Measurements from ENCODE around the gene ERLIN1.
"Not testable (repeated sequence)": the region's sequence is repeated elsewhere in the genome, so short reads cannot be mapped to it uniquely, and the experiment has no call there.

The ERLIN1 gene

DNA sequence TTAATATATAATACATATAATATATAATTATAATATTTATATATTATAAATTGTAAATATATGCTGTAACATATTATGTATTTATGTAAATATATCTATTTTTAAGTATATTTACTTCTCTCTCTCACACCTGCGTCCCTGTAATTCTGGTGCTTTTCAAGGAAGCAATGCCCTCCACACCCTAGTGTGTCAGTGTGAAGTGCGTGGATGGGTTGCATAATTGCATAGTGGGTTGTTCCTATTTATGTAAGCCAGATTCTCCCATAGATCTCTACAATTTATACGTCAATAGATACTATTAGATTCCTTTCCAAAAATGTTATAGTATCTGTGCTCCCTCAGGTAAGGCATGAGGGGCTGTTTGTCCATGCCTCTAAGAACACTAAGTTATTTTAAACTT lies 54.3 kb downstream of the ERLIN1 start:
- H2BK15ac ChIP-seq (replicated peaks; ENCODE audit: low read depth), result no peak overlapping the region
- H4K5ac ChIP-seq (ENCODE audit: low read length), result no peak overlapping the region
- no peak overlapping the region for H4K8ac ChIP-seq (ENCODE audit: low read depth, low read length)
- no peak for DNase-seq
- no peak overlapping the region for H3K18ac ChIP-seq (ENCODE audit: low read length)
- H3K27ac ChIP-seq (ENCODE audit: low read depth, low read length), result no peak overlapping the region
- no peak overlapping the region for H2AK5ac ChIP-seq (ENCODE audit: low read length)
- no peak overlapping the region for H2BK120ac ChIP-seq (ENCODE audit: low read depth, low read length)
- H3K4me1 ChIP-seq (ENCODE audit: control insufficient read depth, low read depth, low read length), result no peaks in the 10 kb centered on the region
- no peak overlapping the region for H3K9ac ChIP-seq (ENCODE audit: low read length)
- H3K79me2 ChIP-seq (ENCODE audit: control insufficient read depth, insufficient read depth, low read length), result no peaks in the 10 kb centered on the region
- H3K4me2 ChIP-seq (ENCODE audit: low read length), result no peak overlapping the region
- H3K36me3 ChIP-seq (ENCODE audit: control insufficient read depth, insufficient read depth, low read length), result no peaks in the 10 kb centered on the region
- no peak overlapping the region for H2BK5ac ChIP-seq (ENCODE audit: low read length)
- H3K4ac ChIP-seq (ENCODE audit: low read depth, low read length), result no peak overlapping the region
- H3K4me3 ChIP-seq (ENCODE audit: low read length), result no peak overlapping the region
- no peaks in the 10 kb centered on the region for H3K27me3 ChIP-seq (ENCODE audit: insufficient read depth, low read length, poor library complexity)
- no CpG with 5 or more reads among the region's 3 CpGs for WGBS (ENCODE audit: extremely low coverage, insufficient coverage, low lambda C conversion rate)
- H3K56ac ChIP-seq (ENCODE audit: low read length), result no peak overlapping the region
- no peaks in the 10 kb centered on the region for H3K79me1 ChIP-seq (ENCODE audit: low read length)
- no peak overlapping the region for H3K23ac ChIP-seq (ENCODE audit: low read length)

DNA sequence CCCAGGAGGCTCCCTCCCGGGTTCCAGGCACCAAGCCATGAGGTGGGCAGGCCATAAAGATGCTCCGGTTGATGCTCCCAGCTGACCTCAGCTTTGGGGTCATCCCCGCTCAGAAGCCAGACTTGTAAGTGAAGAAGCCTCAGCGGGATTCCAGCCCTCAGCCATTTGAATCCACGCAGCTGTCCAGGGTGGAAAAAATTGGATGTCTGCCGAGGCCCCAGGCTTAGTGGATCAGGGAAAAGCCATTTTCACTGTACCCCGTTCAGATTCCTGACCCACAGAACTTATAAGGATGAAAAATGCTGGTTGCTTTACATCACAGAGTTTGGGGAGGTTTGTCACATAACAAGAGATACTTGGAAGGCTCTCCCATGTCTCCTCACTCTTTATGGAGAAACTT lies 55.0 kb downstream of the ERLIN1 start:
- no peak overlapping the region for H2BK120ac ChIP-seq (ENCODE audit: low read depth, low read length)
- no peaks in the 10 kb centered on the region for H3K4me1 ChIP-seq (ENCODE audit: control insufficient read depth, low read depth, low read length)
- H3K4ac ChIP-seq (ENCODE audit: low read depth, low read length), result no peak overlapping the region
- H3K18ac ChIP-seq (ENCODE audit: low read length), result no peak overlapping the region
- DNase-seq, result no peak
- no peak overlapping the region for H3K4me2 ChIP-seq (ENCODE audit: low read length)
- no peaks in the 10 kb centered on the region for H3K79me2 ChIP-seq (ENCODE audit: control insufficient read depth, insufficient read depth, low read length)
- H3K23ac ChIP-seq (ENCODE audit: low read length), result no peak overlapping the region
- H3K79me1 ChIP-seq (ENCODE audit: low read length), result no peaks in the 10 kb centered on the region
- no peak overlapping the region for H3K4me3 ChIP-seq (ENCODE audit: low read length)
- H3K9ac ChIP-seq (ENCODE audit: low read length), result no peak overlapping the region
- WGBS (ENCODE audit: extremely low coverage, insufficient coverage, low lambda C conversion rate), result no CpG with 5 or more reads among the region's 7 CpGs
- no peak overlapping the region for H2BK15ac ChIP-seq (replicated peaks; ENCODE audit: low read depth)
- H3K27ac ChIP-seq (ENCODE audit: low read depth, low read length), result no peak overlapping the region
- no peak overlapping the region for H4K5ac ChIP-seq (ENCODE audit: low read length)
- H3K56ac ChIP-seq (ENCODE audit: low read length), result no peak overlapping the region
- H3K36me3 ChIP-seq (ENCODE audit: control insufficient read depth, insufficient read depth, low read length), result no peaks in the 10 kb centered on the region
- no peak overlapping the region for H4K8ac ChIP-seq (ENCODE audit: low read depth, low read length)
- no peak overlapping the region for H2AK5ac ChIP-seq (ENCODE audit: low read length)
- H2BK5ac ChIP-seq (ENCODE audit: low read length), result no peak overlapping the region
- H3K27me3 ChIP-seq (ENCODE audit: insufficient read depth, low read length, poor library complexity), result no peaks in the 10 kb centered on the region

DNA sequence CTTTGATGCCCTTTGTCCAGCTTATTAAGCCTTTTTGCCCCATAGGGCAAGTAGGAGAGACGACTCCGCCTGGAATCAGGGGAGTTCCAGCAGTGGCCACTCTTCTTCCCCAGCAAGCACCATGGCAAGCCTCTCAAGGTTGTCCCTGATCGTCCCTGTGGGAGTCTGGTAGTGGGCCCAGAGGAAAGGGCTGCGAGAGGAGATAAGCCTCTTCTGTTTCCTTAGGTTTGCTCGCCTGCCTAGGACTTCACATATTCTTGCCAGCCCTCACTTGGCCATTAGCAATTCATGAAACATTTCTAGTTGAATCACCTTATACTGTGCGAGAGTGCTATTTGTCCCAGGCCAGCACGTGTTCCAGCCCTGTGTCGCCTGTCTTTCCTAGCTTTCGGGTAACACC lies 56.4 kb downstream of the ERLIN1 start:
- H3K27me3 ChIP-seq (ENCODE audit: insufficient read depth, low read length, poor library complexity), result no peaks in the 10 kb centered on the region
- no peaks in the 10 kb centered on the region for H3K79me1 ChIP-seq (ENCODE audit: low read length)
- no peak overlapping the region for H2BK15ac ChIP-seq (replicated peaks; ENCODE audit: low read depth)
- no peak overlapping the region for H3K27ac ChIP-seq (ENCODE audit: low read depth, low read length)
- H3K18ac ChIP-seq (ENCODE audit: low read length), result no peak overlapping the region
- no peak overlapping the region for H4K8ac ChIP-seq (ENCODE audit: low read depth, low read length)
- H3K23ac ChIP-seq (ENCODE audit: low read length), result no peak overlapping the region
- H3K36me3 ChIP-seq (ENCODE audit: control insufficient read depth, insufficient read depth, low read length), result no peaks in the 10 kb centered on the region
- H3K4ac ChIP-seq (ENCODE audit: low read depth, low read length), result no peak overlapping the region
- no peak overlapping the region for H3K56ac ChIP-seq (ENCODE audit: low read length)
- H3K4me2 ChIP-seq (ENCODE audit: low read length), result no peak overlapping the region
- no peaks in the 10 kb centered on the region for H3K4me1 ChIP-seq (ENCODE audit: control insufficient read depth, low read depth, low read length)
- H3K79me2 ChIP-seq (ENCODE audit: control insufficient read depth, insufficient read depth, low read length), result no peaks in the 10 kb centered on the region
- H2BK120ac ChIP-seq (ENCODE audit: low read depth, low read length), result no peak overlapping the region
- no peak for DNase-seq
- H2BK5ac ChIP-seq (ENCODE audit: low read length), result no peak overlapping the region
- no peak overlapping the region for H4K5ac ChIP-seq (ENCODE audit: low read length)
- no peak overlapping the region for H2AK5ac ChIP-seq (ENCODE audit: low read length)
- H3K9ac ChIP-seq (ENCODE audit: low read length), result no peak overlapping the region
- no peak overlapping the region for H3K4me3 ChIP-seq (ENCODE audit: low read length)
- WGBS (ENCODE audit: extremely low coverage, insufficient coverage, low lambda C conversion rate), result no CpG with 5 or more reads among the region's 9 CpGs

DNA sequence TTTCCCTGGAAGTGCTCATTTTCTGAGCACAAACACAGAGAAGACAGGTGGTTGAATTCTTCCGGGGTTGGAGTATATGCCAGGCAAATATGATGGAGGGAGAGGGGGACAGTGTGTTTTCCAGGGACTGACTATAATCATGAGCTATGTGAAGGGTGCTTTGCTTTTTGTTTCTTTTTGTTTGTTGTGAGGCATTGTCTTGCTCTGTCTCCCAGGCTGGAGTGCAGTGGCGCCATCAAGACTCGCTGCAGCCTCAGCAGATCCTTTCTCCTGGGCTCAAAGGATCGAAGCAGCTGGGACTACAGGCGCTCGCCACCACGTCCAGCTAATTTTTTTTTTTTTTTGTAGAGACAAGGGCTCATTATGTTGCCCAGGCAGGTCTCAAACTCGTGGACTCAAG lies 56.9 kb downstream of the ERLIN1 start:
- Histone ChIP-seq H3K56ac (ENCODE audit: low read length) (no peak overlapping the region), H2BK15ac (replicated peaks; ENCODE audit: low read depth) (no peak overlapping the region), H3K27ac (ENCODE audit: low read depth, low read length) (no peak overlapping the region), H2BK120ac (ENCODE audit: low read depth, low read length) (no peak overlapping the region), H3K79me2 (ENCODE audit: control insufficient read depth, insufficient read depth, low read length) (no peaks in the 10 kb centered on the region), H3K4me2 (ENCODE audit: low read length) (no peak overlapping the region), H3K23ac (ENCODE audit: low read length) (no peak overlapping the region), H3K4me1 (ENCODE audit: control insufficient read depth, low read depth, low read length) (no peaks in the 10 kb centered on the region), H4K8ac (ENCODE audit: low read depth, low read length) (no peak overlapping the region), H2AK5ac (ENCODE audit: low read length) (no peak overlapping the region), H3K4me3 (ENCODE audit: low read length) (no peak overlapping the region), H2BK5ac (ENCODE audit: low read length) (no peak overlapping the region), H3K18ac (ENCODE audit: low read length) (no peak overlapping the region), H3K79me1 (ENCODE audit: low read length) (no peaks in the 10 kb centered on the region), H3K9ac (ENCODE audit: low read length) (no peak overlapping the region), H3K36me3 (ENCODE audit: control insufficient read depth, insufficient read depth, low read length) (no peaks in the 10 kb centered on the region), H4K5ac (ENCODE audit: low read length) (no peak overlapping the region), H3K27me3 (ENCODE audit: insufficient read depth, low read length, poor library complexity) (no peaks in the 10 kb centered on the region), H3K4ac (ENCODE audit: low read depth, low read length) (no peak overlapping the region)
- WGBS (ENCODE audit: extremely low coverage, insufficient coverage, low lambda C conversion rate), result no CpG with 5 or more reads among the region's 8 CpGs
- DNase-seq, result no peak

DNA sequence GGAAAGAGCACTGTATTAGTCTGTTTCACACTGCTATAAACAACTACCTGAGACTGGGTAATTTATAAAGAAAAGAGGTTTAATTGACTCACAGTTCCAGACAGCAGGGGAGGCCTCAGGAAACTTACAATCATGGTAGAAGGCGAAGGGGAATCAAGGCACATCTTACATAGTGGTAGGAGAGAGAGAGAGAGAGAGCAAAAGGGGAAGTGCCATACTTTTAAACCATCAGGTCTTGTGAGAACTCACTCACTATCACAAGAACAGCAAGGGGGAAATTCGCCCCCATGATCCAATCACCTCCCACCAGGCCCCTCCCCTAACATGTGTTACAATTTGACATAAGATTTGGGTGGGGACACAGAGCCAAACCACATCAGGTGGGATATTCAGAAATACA lies 60.5 kb downstream of the ERLIN1 start:
- H3K4me1 ChIP-seq (ENCODE audit: control insufficient read depth, low read depth, low read length); H4K8ac ChIP-seq (ENCODE audit: low read depth, low read length); H3K27me3 ChIP-seq (ENCODE audit: insufficient read depth, low read length, poor library complexity); H3K27ac ChIP-seq (ENCODE audit: low read depth, low read length); H2AK5ac ChIP-seq (ENCODE audit: low read length); H3K36me3 ChIP-seq (ENCODE audit: control insufficient read depth, insufficient read depth, low read length); H3K79me2 ChIP-seq (ENCODE audit: control insufficient read depth, insufficient read depth, low read length); H3K4me2 ChIP-seq (ENCODE audit: low read length); H4K5ac ChIP-seq (ENCODE audit: low read length); H3K4me3 ChIP-seq (ENCODE audit: low read length); H3K79me1 ChIP-seq (ENCODE audit: low read length); H3K18ac ChIP-seq (ENCODE audit: low read length); H2BK15ac ChIP-seq (replicated peaks; ENCODE audit: low read depth); H3K4ac ChIP-seq (ENCODE audit: low read depth, low read length); H3K9ac ChIP-seq (ENCODE audit: low read length); H2BK5ac ChIP-seq (ENCODE audit: low read length); H3K56ac ChIP-seq (ENCODE audit: low read length); DNase-seq; H3K23ac ChIP-seq (ENCODE audit: low read length); H2BK120ac ChIP-seq (ENCODE audit: low read depth, low read length): not testable (repeated sequence)
- WGBS (ENCODE audit: extremely low coverage, insufficient coverage, low lambda C conversion rate), result no CpG with 5 or more reads among the region's 2 CpGs

DNA sequence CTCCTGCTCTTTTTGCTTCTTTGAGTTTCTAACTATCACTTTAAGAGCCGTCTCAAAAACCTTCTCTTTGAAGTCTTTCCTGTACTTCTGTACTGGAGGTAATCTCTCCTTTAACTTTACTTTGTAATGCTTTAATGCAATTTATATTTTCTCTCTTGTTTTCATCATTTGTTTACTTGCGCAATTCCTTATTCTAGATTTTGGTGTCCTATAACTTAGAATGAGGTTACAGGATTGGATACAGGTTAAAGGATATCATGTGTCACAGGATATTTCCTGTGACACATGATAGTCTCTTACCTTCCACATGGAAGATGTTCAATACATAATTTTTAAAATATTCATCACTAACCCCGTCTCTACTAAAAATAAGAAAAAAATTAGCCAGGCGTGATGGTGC lies 61.7 kb downstream of the ERLIN1 start:
- no peaks in the 10 kb centered on the region for H3K79me2 ChIP-seq (ENCODE audit: control insufficient read depth, insufficient read depth, low read length)

More for the DNA sequence above, 61.7 kb downstream of the ERLIN1 start:
- no peak overlapping the region for H3K9ac ChIP-seq (ENCODE audit: low read length)
- H3K36me3 ChIP-seq (ENCODE audit: control insufficient read depth, insufficient read depth, low read length), result no peaks in the 10 kb centered on the region
- no peak overlapping the region for H3K18ac ChIP-seq (ENCODE audit: low read length)
- no peak overlapping the region for H3K23ac ChIP-seq (ENCODE audit: low read length)
- WGBS (ENCODE audit: extremely low coverage, insufficient coverage, low lambda C conversion rate), result no CpG with 5 or more reads among the region's 4 CpGs
- no peaks in the 10 kb centered on the region for H3K27me3 ChIP-seq (ENCODE audit: insufficient read depth, low read length, poor library complexity)
- no peak overlapping the region for H3K4ac ChIP-seq (ENCODE audit: low read depth, low read length)
- H2BK15ac ChIP-seq (replicated peaks; ENCODE audit: low read depth), result no peak overlapping the region
- no peak overlapping the region for H3K4me2 ChIP-seq (ENCODE audit: low read length)
- no peaks in the 10 kb centered on the region for H3K4me1 ChIP-seq (ENCODE audit: control insufficient read depth, low read depth, low read length)
- no peak overlapping the region for H2BK5ac ChIP-seq (ENCODE audit: low read length)
- no peaks in the 10 kb centered on the region for H3K79me1 ChIP-seq (ENCODE audit: low read length)
- no peak overlapping the region for H4K8ac ChIP-seq (ENCODE audit: low read depth, low read length)
- DNase-seq, result no peak
- no peak overlapping the region for H2BK120ac ChIP-seq (ENCODE audit: low read depth, low read length)
- no peak overlapping the region for H3K4me3 ChIP-seq (ENCODE audit: low read length)
- no peak overlapping the region for H3K56ac ChIP-seq (ENCODE audit: low read length)
- H2AK5ac ChIP-seq (ENCODE audit: low read length), result no peak overlapping the region
- no peak overlapping the region for H4K5ac ChIP-seq (ENCODE audit: low read length)
- H3K27ac ChIP-seq (ENCODE audit: low read depth, low read length), result no peak overlapping the region
